OCI-LY7 (cell line): ENCODE results near the gene PEX10. TPM values are rescaled to one million over a fixed set of nuclear protein-coding genes. Genes with fewer than 3 reads are reported as not detected.

Source experiments
- BruUV-seq: library from RNA; stranded (reverse); fragments of 400-500 nt; replicated peaks from 2 replicates; lab custom pipeline; 2021; lab: Mats Ljungman, UMichigan
- CTCF ChIA-PET: fragments of 300-600 bp; sonication (Branson Sonifier 250); formaldehyde crosslinking; loops from one replicate; lab custom pipeline; 2022; ENCODE audit warnings: antibody characterized with exemption; ENCODE audit not compliant: unreplicated experiment; lab: Charles Lee
- POLR2A ChIA-PET: fragments of 300-600 bp; sonication (Branson Sonifier 250); formaldehyde crosslinking; loops from one replicate; lab custom pipeline; 2022; ENCODE audit warnings: antibody characterized with exemption; lab: Charles Lee
- DNase-seq: peaks from one replicate; pipeline ENCODE4 v3.0.0-alpha.2; 2015; ENCODE audit warnings: low spot score
- H2AFZ ChIP-seq: fragments of 200-600 bp; sonication (generic), shearing (Covaris generic); 2 replicates; pipeline ENCODE4 v1.6.1; 2014; ENCODE audit warnings: mild to moderate bottlenecking, antibody characterized with exemption, low read length, moderate library complexity
- H3K27ac ChIP-seq: fragments of 200-600 bp; sonication (generic); 2 replicates; pipeline ENCODE4 v1.5.1; 2014; ENCODE audit warnings: mixed run types, low read depth, mild to moderate bottlenecking, moderate library complexity, low read length, inconsistent platforms; ENCODE audit not compliant: poor library complexity, severe bottlenecking
- H3K36me3 ChIP-seq: fragments of 200-600 bp; sonication (generic); 2 replicates; pipeline ENCODE4 v1.6.1; 2014; ENCODE audit warnings: mild to moderate bottlenecking, antibody characterized with exemption, low read length, moderate library complexity, mixed read lengths; ENCODE audit not compliant: insufficient read depth
- H3K4me1 ChIP-seq: fragments of 200-600 bp; sonication (generic); 2 replicates; pipeline ENCODE4 v1.5.1; 2014; ENCODE audit warnings: mild to moderate bottlenecking, low read length; ENCODE audit not compliant: insufficient read depth, poor library complexity, severe bottlenecking
- H3K4me2 ChIP-seq: fragments of 200-600 bp; sonication (generic); 2 replicates; pipeline ENCODE4 v1.6.1; 2014; ENCODE audit warnings: mild to moderate bottlenecking, low read length
- H3K4me3 ChIP-seq: fragments of 200-600 bp; sonication (generic); 2 replicates; pipeline ENCODE4 v1.5.1; 2014; ENCODE audit warnings: mild to moderate bottlenecking, low read depth, low read length; ENCODE audit not compliant: poor library complexity, severe bottlenecking
- H3K79me2 ChIP-seq: fragments of 200-600 bp; sonication (generic); 2 replicates; pipeline ENCODE4 v1.6.1; 2016; ENCODE audit warnings: low read depth, mild to moderate bottlenecking, low read length, moderate library complexity, mixed read lengths; ENCODE audit not compliant: insufficient read depth
- H3K9me2 ChIP-seq: fragments of 200-600 bp; sonication (generic); 2 replicates; pipeline ENCODE4 v1.6.1; 2016; ENCODE audit warnings: mild to moderate bottlenecking, low read length, mixed read lengths; ENCODE audit not compliant: insufficient read depth
- H3K9me3 ChIP-seq: fragments of 200-600 bp; sonication (generic); 2 replicates; pipeline ENCODE4 v1.6.1; 2014; ENCODE audit warnings: mild to moderate bottlenecking, mixed run types, low read length, mixed read lengths
- H4K20me1 ChIP-seq: fragments of 200-600 bp; sonication (generic); 2 replicates; pipeline ENCODE4 v1.6.1; 2014; ENCODE audit warnings: mild to moderate bottlenecking, antibody characterized with exemption, low read length, moderate library complexity, mixed read lengths; ENCODE audit not compliant: insufficient read depth
- CTCF ChIP-seq: fragments of 200-600 bp; sonication (generic); conservative IDR thresholded peaks from 2 replicates; pipeline ENCODE4 v1.5.1; 2014; ENCODE audit warnings: mild to moderate bottlenecking, antibody characterized with exemption, low read length, moderate library complexity, mixed read lengths
- EZH2phosphoT487 ChIP-seq: fragments of 200-600 bp; sonication (generic); IDR thresholded peaks from 2 replicates; pipeline ENCODE4 v1.6.1; 2018; ENCODE audit warnings: low read depth, borderline replicate concordance, mild to moderate bottlenecking, mixed run types, antibody characterized with exemption, low read length, moderate library complexity, mixed read lengths
- intact Hi-C: fragments of 100-400 bp; cut with micrococcal nuclease; formaldehyde crosslinking; loops from one replicate; pipeline ENCODE4 v1.10.0; 2022; ENCODE audit not compliant: unreplicated experiment
- total RNA-seq, 2 experiments: library from RNA; depleted of rRNA in 1 of 2; stranded (reverse); fragments of >200 nt in 1 of 2; shearing (Covaris generic) in 1 of 2; gene quantifications; 2 replicates each; pipeline ENCODE4 v1.2.3, GENCODE V29; 2014 to 2022

Gene PEX10
- total RNA-seq, 2 experiments from 2014 or later: 23.3 to 24.5 TPM

GRCh38 chr1:2373551-2374251, 38.7 kb downstream of the PEX10 start:
- Histone ChIP-seq H3K79me2 (no peaks in the 10 kb centered on the region), H3K27ac (no peak overlapping the region), H2AFZ (no peak overlapping the region), H4K20me1 (no peaks in the 10 kb centered on the region), H3K4me2 (no peak overlapping the region), H3K9me2 (no peaks in the 10 kb centered on the region), H3K4me3 (no peak overlapping the region), H3K36me3 (no peaks in the 10 kb centered on the region), H3K9me3 (no peaks in the 10 kb centered on the region), H3K4me1 (no peaks in the 10 kb centered on the region)
- DNase-seq: no peak
- no TSS peak for BruUV-seq
- intact Hi-C loops: no loop called here
- ChIA-PET CTCF (no interaction called here), POLR2A (no interaction called here)
- TF ChIP-seq EZH2phosphoT487: no peak
- TF ChIP-seq CTCF: no peak

GRCh38 chr1:2372551-2373490, 39.5 kb downstream of the PEX10 start:
- Histone ChIP-seq H3K9me3 (no peaks in the 10 kb centered on the region), H4K20me1 (no peaks in the 10 kb centered on the region), H3K36me3 (no peaks in the 10 kb centered on the region), H3K79me2 (no peaks in the 10 kb centered on the region), H3K4me3 (no peak overlapping the region), H2AFZ (no peak overlapping the region), H3K4me1 (no peaks in the 10 kb centered on the region), H3K4me2 (no peak overlapping the region), H3K27ac (no peak overlapping the region), H3K9me2 (no peaks in the 10 kb centered on the region)
- no peak for DNase-seq
- CTCF ChIA-PET: no interaction called here
- POLR2A ChIA-PET: no interaction called here
- TF ChIP-seq EZH2phosphoT487: no peak
- no peak for TF ChIP-seq CTCF
- intact Hi-C loops: no loop called here
- BruUV-seq: no TSS peak
